ENCODE data around the gene ADAT1. TPM values are rescaled to one million over a fixed set of nuclear protein-coding genes. Genes with fewer than 3 reads are reported as not detected.

The ADAT1 gene
- total and polyA plus RNA-seq, 2 of the 13 experiments (the other 11 are each of a cell fraction or from before 2014, with no cell fraction given): 18.4 to 40.8 TPM

DNA sequence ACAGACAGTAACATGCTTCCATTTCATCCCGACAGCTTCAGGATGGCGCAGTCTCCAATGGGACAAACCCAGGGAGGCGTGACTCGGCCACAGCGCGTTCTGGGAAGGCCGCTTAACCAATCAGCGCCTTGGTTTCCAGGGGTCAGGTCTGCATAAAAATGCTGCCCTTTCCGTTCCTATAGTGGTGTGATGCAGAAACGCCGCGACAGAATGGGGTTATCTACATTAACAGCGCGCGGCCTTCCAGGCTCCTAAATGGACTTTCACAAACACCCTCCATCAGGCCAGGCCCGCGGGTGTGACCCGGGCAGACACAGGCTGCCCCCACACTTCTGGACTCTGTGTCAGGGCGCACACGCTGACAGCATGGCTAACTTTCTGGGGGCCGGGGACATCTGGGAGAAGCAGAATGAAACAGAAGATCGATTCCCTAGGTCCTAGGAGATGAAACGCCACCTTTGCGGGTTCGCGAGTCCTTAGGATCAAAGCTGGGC lies 67.8 kb downstream of the ADAT1 start (continued):
- TF ChIP-seq, protein P1, sequence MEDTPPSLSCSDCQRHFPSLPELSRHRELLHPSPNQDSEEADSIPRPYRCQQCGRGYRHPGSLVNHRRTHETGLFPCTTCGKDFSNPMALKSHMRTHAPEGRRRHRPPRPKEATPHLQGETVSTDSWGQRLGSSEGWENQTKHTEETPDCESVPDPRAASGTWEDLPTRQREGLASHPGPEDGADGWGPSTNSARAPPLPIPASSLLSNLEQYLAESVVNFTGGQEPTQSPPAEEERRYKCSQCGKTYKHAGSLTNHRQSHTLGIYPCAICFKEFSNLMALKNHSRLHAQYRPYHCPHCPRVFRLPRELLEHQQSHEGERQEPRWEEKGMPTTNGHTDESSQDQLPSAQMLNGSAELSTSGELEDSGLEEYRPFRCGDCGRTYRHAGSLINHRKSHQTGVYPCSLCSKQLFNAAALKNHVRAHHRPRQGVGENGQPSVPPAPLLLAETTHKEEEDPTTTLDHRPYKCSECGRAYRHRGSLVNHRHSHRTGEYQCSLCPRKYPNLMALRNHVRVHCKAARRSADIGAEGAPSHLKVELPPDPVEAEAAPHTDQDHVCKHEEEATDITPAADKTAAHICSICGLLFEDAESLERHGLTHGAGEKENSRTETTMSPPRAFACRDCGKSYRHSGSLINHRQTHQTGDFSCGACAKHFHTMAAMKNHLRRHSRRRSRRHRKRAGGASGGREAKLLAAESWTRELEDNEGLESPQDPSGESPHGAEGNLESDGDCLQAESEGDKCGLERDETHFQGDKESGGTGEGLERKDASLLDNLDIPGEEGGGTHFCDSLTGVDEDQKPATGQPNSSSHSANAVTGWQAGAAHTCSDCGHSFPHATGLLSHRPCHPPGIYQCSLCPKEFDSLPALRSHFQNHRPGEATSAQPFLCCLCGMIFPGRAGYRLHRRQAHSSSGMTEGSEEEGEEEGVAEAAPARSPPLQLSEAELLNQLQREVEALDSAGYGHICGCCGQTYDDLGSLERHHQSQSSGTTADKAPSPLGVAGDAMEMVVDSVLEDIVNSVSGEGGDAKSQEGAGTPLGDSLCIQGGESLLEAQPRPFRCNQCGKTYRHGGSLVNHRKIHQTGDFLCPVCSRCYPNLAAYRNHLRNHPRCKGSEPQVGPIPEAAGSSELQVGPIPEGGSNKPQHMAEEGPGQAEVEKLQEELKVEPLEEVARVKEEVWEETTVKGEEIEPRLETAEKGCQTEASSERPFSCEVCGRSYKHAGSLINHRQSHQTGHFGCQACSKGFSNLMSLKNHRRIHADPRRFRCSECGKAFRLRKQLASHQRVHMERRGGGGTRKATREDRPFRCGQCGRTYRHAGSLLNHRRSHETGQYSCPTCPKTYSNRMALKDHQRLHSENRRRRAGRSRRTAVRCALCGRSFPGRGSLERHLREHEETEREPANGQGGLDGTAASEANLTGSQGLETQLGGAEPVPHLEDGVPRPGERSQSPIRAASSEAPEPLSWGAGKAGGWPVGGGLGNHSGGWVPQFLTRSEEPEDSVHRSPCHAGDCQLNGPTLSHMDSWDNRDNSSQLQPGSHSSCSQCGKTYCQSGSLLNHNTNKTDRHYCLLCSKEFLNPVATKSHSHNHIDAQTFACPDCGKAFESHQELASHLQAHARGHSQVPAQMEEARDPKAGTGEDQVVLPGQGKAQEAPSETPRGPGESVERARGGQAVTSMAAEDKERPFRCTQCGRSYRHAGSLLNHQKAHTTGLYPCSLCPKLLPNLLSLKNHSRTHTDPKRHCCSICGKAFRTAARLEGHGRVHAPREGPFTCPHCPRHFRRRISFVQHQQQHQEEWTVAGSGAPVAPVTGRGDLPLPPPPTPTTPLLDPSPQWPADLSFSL (CRISPR knock-in tag; IDR thresholded peaks at IDR 0.05): no peak
- TF ChIP-seq ZNF672 (CRISPR knock-in tag; IDR thresholded peaks at IDR 0.05) (no peak), NR2C2 (CRISPR knock-in tag; IDR thresholded peaks at IDR 0.05; ENCODE audit: borderline replicate concordance) (peak; percentile 83), ZNF264 (CRISPR knock-in tag; IDR thresholded peaks at IDR 0.05) (no peak), PHB2 (IDR thresholded peaks at IDR 0.05; ENCODE audit: partially characterized antibody) (no peak), ZNF441 (CRISPR knock-in tag; IDR thresholded peaks at IDR 0.05; ENCODE audit: borderline replicate concordance) (no peak), POLR2G (IDR thresholded peaks at IDR 0.05; ENCODE audit: low read depth, low read length) (peak; percentile 32; the same call in 1 of the 2 replicates), KLF13 (CRISPR knock-in tag; IDR thresholded peaks at IDR 0.05) (peak; percentile 19; the same call in 1 of the 2 replicates), NFYC (CRISPR knock-in tag; IDR thresholded peaks at IDR 0.05) (peak; percentile 81), ZNF577 (CRISPR knock-in tag; IDR thresholded peaks at IDR 0.05; ENCODE audit: borderline replicate concordance, low read depth) (no peak), HOXA9 (CRISPR knock-in tag; IDR thresholded peaks at IDR 0.05; ENCODE audit: borderline replicate concordance) (no peak), ZBTB7B (CRISPR knock-in tag; IDR thresholded peaks at IDR 0.05) (no peak), ZNF33A (CRISPR knock-in tag; IDR thresholded peaks at IDR 0.05; ENCODE audit: borderline replicate concordance) (no peak), TARDBP (CRISPR knock-in tag; IDR thresholded peaks at IDR 0.05) (0 out of 2 replicates have a peak, but pooled peaks have one; percentile 3), POLR2AphosphoS5 (IDR thresholded peaks at IDR 0.05; ENCODE audit: low read depth, low read length) (0 out of 2 replicates have a peak, but pooled peaks have one; percentile 22)
- TF ChIP-seq, protein P2, sequence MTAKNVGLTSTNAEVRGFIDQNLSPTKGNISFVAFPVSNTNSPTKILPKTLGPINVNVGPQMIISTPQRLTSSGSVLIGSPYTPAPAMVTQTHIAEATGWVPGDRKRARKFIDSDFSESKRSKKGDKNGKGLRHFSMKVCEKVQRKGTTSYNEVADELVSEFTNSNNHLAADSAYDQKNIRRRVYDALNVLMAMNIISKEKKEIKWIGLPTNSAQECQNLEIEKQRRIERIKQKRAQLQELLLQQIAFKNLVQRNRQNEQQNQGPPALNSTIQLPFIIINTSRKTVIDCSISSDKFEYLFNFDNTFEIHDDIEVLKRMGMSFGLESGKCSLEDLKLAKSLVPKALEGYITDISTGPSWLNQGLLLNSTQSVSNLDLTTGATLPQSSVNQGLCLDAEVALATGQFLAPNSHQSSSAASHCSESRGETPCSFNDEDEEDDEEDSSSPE (CRISPR knock-in tag; IDR thresholded peaks at IDR 0.05): no peak
- TF ChIP-seq, protein P3, sequence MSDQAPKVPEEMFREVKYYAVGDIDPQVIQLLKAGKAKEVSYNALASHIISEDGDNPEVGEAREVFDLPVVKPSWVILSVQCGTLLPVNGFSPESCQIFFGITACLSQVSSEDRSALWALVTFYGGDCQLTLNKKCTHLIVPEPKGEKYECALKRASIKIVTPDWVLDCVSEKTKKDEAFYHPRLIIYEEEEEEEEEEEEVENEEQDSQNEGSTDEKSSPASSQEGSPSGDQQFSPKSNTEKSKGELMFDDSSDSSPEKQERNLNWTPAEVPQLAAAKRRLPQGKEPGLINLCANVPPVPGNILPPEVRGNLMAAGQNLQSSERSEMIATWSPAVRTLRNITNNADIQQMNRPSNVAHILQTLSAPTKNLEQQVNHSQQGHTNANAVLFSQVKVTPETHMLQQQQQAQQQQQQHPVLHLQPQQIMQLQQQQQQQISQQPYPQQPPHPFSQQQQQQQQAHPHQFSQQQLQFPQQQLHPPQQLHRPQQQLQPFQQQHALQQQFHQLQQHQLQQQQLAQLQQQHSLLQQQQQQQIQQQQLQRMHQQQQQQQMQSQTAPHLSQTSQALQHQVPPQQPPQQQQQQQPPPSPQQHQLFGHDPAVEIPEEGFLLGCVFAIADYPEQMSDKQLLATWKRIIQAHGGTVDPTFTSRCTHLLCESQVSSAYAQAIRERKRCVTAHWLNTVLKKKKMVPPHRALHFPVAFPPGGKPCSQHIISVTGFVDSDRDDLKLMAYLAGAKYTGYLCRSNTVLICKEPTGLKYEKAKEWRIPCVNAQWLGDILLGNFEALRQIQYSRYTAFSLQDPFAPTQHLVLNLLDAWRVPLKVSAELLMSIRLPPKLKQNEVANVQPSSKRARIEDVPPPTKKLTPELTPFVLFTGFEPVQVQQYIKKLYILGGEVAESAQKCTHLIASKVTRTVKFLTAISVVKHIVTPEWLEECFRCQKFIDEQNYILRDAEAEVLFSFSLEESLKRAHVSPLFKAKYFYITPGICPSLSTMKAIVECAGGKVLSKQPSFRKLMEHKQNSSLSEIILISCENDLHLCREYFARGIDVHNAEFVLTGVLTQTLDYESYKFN (CRISPR knock-in tag; conservative IDR thresholded peaks at IDR 0.05): no peak
- TF ChIP-seq, protein P4, sequence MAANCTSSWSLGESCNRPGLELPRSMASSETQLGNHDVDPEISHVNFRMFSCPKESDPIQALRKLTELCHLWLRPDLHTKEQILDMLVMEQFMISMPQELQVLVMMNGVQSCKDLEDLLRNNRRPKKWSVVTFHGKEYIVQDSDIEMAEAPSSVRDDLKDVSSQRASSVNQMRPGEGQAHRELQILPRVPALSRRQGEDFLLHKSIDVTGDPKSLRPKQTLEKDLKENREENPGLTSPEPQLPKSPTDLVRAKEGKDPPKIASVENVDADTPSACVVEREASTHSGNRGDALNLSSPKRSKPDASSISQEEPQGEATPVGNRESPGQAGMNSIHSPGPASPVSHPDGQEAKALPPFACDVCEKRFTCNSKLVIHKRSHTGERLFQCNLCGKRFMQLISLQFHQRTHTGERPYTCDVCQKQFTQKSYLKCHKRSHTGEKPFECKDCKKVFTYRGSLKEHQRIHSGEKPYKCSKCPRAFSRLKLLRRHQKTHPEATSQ (CRISPR knock-in tag; IDR thresholded peaks at IDR 0.05; ENCODE audit: borderline replicate concordance): 0 out of 2 replicates have a peak, but pooled peaks have one; percentile 2
